HepG2 (cell line): Measurements from ENCODE around the gene CCDC106. TPM values are rescaled to one million over a fixed set of nuclear protein-coding genes. Genes with fewer than 3 reads are reported as not detected.

Source experiments
- BATF2 ChIP-seq: sonication (generic); formaldehyde crosslinking; IDR thresholded peaks from 2 replicates; pipeline ENCODE4 v1.8.0; 2022; ENCODE audit warnings: mild to moderate bottlenecking, missing genetic modification reagents, moderate library complexity
- FUBP1 ChIP-seq: sonication (generic); formaldehyde crosslinking; IDR thresholded peaks from 2 replicates; pipeline ENCODE4 v1.5.1; 2020; ENCODE audit warnings: missing genetic modification reagents, mild to moderate bottlenecking, borderline replicate concordance
- PBX3 ChIP-seq: sonication (generic); formaldehyde crosslinking; IDR thresholded peaks from 2 replicates; pipeline ENCODE4 v1.8.1; 2023; ENCODE audit warnings: missing genetic modification reagents, inconsistent platforms, borderline replicate concordance
- PHB2 ChIP-seq: fragments of 450-650 bp; IDR thresholded peaks from 2 replicates; pipeline ENCODE4 v1.6.1; 2018; ENCODE audit not compliant: partially characterized antibody
- REST ChIP-seq, 2 experiments: IDR thresholded peaks; 2 replicates each; pipeline ENCODE4 v1.6.1; 2011 to 2012; ENCODE audit warnings: low read length in 2 of 2, borderline replicate concordance in 1 of 2, low read depth in 1 of 2, mild to moderate bottlenecking in 1 of 2, moderate library complexity in 1 of 2
- TP53 ChIP-seq: sonication (generic); formaldehyde crosslinking; conservative IDR thresholded peaks from 2 replicates; pipeline ENCODE4 v1.4.0; 2020; ENCODE audit warnings: missing genetic modification reagents
- ZNF318 ChIP-seq: sonication (generic); formaldehyde crosslinking; IDR thresholded peaks from 2 replicates; pipeline ENCODE4 v1.4.0; 2020; ENCODE audit warnings: mild to moderate bottlenecking, missing genetic modification reagents
- ZNF512 ChIP-seq: sonication (generic); formaldehyde crosslinking; IDR thresholded peaks from 2 replicates; pipeline ENCODE4 v1.4.0; 2020; ENCODE audit warnings: mild to moderate bottlenecking, missing genetic modification reagents
- ZNF768 ChIP-seq: sonication (generic); formaldehyde crosslinking; IDR thresholded peaks from 2 replicates; pipeline ENCODE4 v1.4.0; 2020; ENCODE audit warnings: missing genetic modification reagents
- polyA plus RNA-seq, 8 experiments: library from polyadenylated mRNA; depleted of rRNA in 3 of 8; stranded (reverse) in 7 of 8; unstranded in 1 of 8; fragments of >200 nt; fragmentation: Illumina TruSeq in 4 of 8; extraction: Trizol in 4 of 8; gene quantifications; 2 replicates each; pipeline versions ENCODE4 v1.2.1 to v1.2.3, GENCODE V29; 2011 to 2016; ENCODE audit warnings: low read depth in 4 of 8, missing spikeins in 1 of 8, mixed read lengths in 1 of 8; ENCODE audit not compliant: insufficient read depth in 1 of 8
- total RNA-seq, 5 experiments: library from RNA; depleted of rRNA; stranded (reverse); fragments of >200 nt; fragmentation: Illumina TruSeq; extraction: Trizol; gene quantifications; 2 replicates each; pipeline ENCODE4 v1.2.3, GENCODE V29; 2016; ENCODE audit warnings: low read depth in 1 of 5

The CCDC106 gene
- total and polyA plus RNA-seq, 2 of the 13 experiments (the other 11 are each of a cell fraction or from before 2014, with no cell fraction given) = 4.7 to 8.8 TPM

GRCh38 chr19:55641426-55642152 is 6.4 kb upstream of the CCDC106 start (continued):
- TF ChIP-seq ZNF318 (no peak), PBX3 (CRISPR knock-in tag) (no peak), ZNF768 (CRISPR knock-in tag) (no peak), ZNF512 (no peak), TP53 (no peak), PHB2 (no peak), REST (IDR thresholded peaks at IDR 0.05; ENCODE audit: borderline replicate concordance in 1 of 2, low read depth in 1 of 2, low read length in 2 of 2) (no peak), FUBP1 (CRISPR knock-in tag) (no peak), BATF2 (CRISPR knock-in tag) (0 out of 2 replicates have a peak, but pooled peaks have one; percentile 22)
